ENCODE results near the gene MLH3. TPM values are rescaled to one million over a fixed set of nuclear protein-coding genes. Genes with fewer than 3 reads are reported as not detected.

MLH3 gene
- total and polyA plus RNA-seq, 10 of the 15 experiments (the other 5 are each of a cell fraction or from before 2014, with no cell fraction given) = 12.6 to 31.2 (median 19.6) TPM

DNA sequence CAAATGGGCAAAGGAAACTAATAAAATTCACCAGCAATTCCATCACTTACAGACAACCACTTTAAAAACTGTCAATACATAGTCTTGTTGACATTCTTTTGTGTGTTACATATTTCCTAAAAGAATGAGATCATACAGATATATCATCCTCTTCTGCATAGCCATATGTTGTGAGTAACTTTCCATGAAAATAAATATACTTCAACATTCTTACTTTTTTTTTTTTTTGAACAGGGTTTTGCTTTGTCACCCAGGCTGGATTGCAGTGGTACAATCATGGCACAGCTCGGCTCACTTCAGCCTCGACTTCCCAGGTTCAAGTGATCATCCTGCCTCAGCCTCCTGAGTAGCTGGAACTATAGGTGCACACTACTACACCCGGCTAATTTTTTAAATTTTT lies 39.1 kb upstream of the MLH3 start:
- Histone ChIP-seq H2AFZ (ENCODE audit: control insufficient read depth, low read depth, low read length) (no peak overlapping the region), H3K27me3 (replicated peaks in 1 of 2; ENCODE audit: control insufficient read depth in 2 of 2, insufficient read depth in 2 of 2, low read length in 1 of 2) (no peaks in the 10 kb centered on the region), H3K27ac (ENCODE audit: control insufficient read depth, insufficient read depth) (no peak overlapping the region), H3K36me3 (ENCODE audit: control insufficient read depth in 2 of 2, insufficient read depth in 2 of 2, low read length in 1 of 2) (peaks cover 0 to 13% of the 10 kb centered on the region in 2 experiments), H3K4me2 (ENCODE audit: control insufficient read depth, insufficient read depth) (no peak overlapping the region), H3K9me3 (replicated peaks; ENCODE audit: control insufficient read depth, insufficient read depth, low read length) (no peaks in the 10 kb centered on the region), H3K79me2 (ENCODE audit: control insufficient read depth, insufficient read depth, low read length) (no peaks in the 10 kb centered on the region), H3K9ac (ENCODE audit: control insufficient read depth, insufficient read depth, low read length) (no peak overlapping the region), H4K20me1 (ENCODE audit: control insufficient read depth, insufficient read depth) (no peaks in the 10 kb centered on the region), H3K4me3 (no peak overlapping the region), H3K4me1 (ENCODE audit: control insufficient read depth, insufficient read depth, low read length) (no peaks in the 10 kb centered on the region)
- DNase-seq (ENCODE audit: low read depth, low spot score) (no peak), FAIRE-seq (peak; percentile 49), ATAC-seq (no peak)
- CTCF ChIA-PET = interaction anchor here (0.6 to 7.2 kb wide), 11 partner anchors 10 to 482 kb away, joined by 3 to 129 read pairs (median 4); no protein-coding TSS in a partner anchor
- SMC1A ChIA-PET (ENCODE audit: uncharacterized antibody, unreplicated experiment) = interaction anchor here (1.2 to 3.9 kb wide), 3 partner anchors 129 to 214 kb away, joined by 3 to 14 read pairs (median 14); no protein-coding TSS in a partner anchor
- no TSS peak for BruUV-seq (replicated peaks)
- in situ Hi-C loops (cut with MboI) (loop anchor here (5.0 kb wide), 1 partner anchor 238 kb away; no protein-coding TSS in a partner anchor), intact Hi-C loops (cut with micrococcal nuclease; ENCODE audit: unreplicated experiment) (no loop called here)
- WGBS (ENCODE audit: insufficient coverage, insufficient replicate concordance, low lambda C conversion rate, missing lambda C conversion rate) = 97% methylated on average over 3 of the region's 3 CpGs
- RAD21 ChIA-PET (ENCODE audit: unreplicated experiment) = interaction anchor here (0.6 to 2.0 kb wide), 4 partner anchors 17 to 146 kb away, joined by 3 to 6 read pairs (median 3); partner anchors contain the start of gene ACYP1
- POLR2A ChIA-PET = interaction anchor here (0.7 kb wide), 2 partner anchors 24 to 31 kb away, joined by 4 to 5 read pairs; no protein-coding TSS in a partner anchor
- TF ChIP-seq, protein P1, sequence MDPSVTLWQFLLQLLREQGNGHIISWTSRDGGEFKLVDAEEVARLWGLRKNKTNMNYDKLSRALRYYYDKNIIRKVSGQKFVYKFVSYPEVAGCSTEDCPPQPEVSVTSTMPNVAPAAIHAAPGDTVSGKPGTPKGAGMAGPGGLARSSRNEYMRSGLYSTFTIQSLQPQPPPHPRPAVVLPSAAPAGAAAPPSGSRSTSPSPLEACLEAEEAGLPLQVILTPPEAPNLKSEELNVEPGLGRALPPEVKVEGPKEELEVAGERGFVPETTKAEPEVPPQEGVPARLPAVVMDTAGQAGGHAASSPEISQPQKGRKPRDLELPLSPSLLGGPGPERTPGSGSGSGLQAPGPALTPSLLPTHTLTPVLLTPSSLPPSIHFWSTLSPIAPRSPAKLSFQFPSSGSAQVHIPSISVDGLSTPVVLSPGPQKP (IDR thresholded peaks at IDR 0.05; ENCODE audit: low read depth, low read length) = no peak
- TF ChIP-seq SMAD5 (IDR thresholded peaks at IDR 0.05; ENCODE audit: low read depth) (no peak), STAT1 (conservative IDR thresholded peaks at IDR 0.05) (no peak), SUZ12 (IDR thresholded peaks at IDR 0.05; ENCODE audit: unreplicated experiment) (no peak), RB1 (IDR thresholded peaks at IDR 0.05; ENCODE audit: borderline replicate concordance) (no peak), POLR2AphosphoS2 (IDR thresholded peaks at IDR 0.05; ENCODE audit: low read depth, low read length) (no peak), JUND (IDR thresholded peaks at IDR 0.05; ENCODE audit: low read depth, low read length) (no peak), KDM1A (IDR thresholded peaks at IDR 0.05; ENCODE audit: borderline replicate concordance) (no peak), TARDBP (IDR thresholded peaks at IDR 0.05; ENCODE audit: borderline replicate concordance) (no peak), IKZF2 (IDR thresholded peaks at IDR 0.05) (no peak), ASH2L (IDR thresholded peaks at IDR 0.05; ENCODE audit: borderline replicate concordance, low read depth) (no peak), BRCA1 (IDR thresholded peaks at IDR 0.05; ENCODE audit: low read depth, low read length) (no peak), RAD51 (IDR thresholded peaks at IDR 0.05) (no peak), HDGF (IDR thresholded peaks at IDR 0.05) (no peak)
- TF ChIP-seq, protein P2, sequence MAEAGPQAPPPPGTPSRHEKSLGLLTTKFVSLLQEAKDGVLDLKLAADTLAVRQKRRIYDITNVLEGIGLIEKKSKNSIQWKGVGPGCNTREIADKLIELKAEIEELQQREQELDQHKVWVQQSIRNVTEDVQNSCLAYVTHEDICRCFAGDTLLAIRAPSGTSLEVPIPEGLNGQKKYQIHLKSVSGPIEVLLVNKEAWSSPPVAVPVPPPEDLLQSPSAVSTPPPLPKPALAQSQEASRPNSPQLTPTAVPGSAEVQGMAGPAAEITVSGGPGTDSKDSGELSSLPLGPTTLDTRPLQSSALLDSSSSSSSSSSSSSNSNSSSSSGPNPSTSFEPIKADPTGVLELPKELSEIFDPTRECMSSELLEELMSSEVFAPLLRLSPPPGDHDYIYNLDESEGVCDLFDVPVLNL (IDR thresholded peaks at IDR 0.05; ENCODE audit: low read depth, low read length) = no peak
- TF ChIP-seq, protein P3, sequence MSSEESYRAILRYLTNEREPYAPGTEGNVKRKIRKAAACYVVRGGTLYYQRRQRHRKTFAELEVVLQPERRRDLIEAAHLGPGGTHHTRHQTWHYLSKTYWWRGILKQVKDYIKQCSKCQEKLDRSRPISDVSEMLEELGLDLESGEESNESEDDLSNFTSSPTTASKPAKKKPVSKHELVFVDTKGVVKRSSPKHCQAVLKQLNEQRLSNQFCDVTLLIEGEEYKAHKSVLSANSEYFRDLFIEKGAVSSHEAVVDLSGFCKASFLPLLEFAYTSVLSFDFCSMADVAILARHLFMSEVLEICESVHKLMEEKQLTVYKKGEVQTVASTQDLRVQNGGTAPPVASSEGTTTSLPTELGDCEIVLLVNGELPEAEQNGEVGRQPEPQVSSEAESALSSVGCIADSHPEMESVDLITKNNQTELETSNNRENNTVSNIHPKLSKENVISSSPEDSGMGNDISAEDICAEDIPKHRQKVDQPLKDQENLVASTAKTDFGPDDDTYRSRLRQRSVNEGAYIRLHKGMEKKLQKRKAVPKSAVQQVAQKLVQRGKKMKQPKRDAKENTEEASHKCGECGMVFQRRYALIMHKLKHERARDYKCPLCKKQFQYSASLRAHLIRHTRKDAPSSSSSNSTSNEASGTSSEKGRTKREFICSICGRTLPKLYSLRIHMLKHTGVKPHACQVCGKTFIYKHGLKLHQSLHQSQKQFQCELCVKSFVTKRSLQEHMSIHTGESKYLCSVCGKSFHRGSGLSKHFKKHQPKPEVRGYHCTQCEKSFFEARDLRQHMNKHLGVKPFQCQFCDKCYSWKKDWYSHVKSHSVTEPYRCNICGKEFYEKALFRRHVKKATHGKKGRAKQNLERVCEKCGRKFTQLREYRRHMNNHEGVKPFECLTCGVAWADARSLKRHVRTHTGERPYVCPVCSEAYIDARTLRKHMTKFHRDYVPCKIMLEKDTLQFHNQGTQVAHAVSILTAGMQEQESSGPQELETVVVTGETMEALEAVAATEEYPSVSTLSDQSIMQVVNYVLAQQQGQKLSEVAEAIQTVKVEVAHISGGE (CRISPR knock-in tag; IDR thresholded peaks at IDR 0.05) = no peak
- TF ChIP-seq, protein P4, sequence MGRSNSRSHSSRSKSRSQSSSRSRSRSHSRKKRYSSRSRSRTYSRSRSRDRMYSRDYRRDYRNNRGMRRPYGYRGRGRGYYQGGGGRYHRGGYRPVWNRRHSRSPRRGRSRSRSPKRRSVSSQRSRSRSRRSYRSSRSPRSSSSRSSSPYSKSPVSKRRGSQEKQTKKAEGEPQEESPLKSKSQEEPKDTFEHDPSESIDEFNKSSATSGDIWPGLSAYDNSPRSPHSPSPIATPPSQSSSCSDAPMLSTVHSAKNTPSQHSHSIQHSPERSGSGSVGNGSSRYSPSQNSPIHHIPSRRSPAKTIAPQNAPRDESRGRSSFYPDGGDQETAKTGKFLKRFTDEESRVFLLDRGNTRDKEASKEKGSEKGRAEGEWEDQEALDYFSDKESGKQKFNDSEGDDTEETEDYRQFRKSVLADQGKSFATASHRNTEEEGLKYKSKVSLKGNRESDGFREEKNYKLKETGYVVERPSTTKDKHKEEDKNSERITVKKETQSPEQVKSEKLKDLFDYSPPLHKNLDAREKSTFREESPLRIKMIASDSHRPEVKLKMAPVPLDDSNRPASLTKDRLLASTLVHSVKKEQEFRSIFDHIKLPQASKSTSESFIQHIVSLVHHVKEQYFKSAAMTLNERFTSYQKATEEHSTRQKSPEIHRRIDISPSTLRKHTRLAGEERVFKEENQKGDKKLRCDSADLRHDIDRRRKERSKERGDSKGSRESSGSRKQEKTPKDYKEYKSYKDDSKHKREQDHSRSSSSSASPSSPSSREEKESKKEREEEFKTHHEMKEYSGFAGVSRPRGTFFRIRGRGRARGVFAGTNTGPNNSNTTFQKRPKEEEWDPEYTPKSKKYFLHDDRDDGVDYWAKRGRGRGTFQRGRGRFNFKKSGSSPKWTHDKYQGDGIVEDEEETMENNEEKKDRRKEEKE (IDR thresholded peaks at IDR 0.05) = no peak
